Psoas muscle (tissue), 8 donors: ENCODE measurements around the gene JAKMIP1. TPM values are rescaled to one million over a fixed set of nuclear protein-coding genes. Genes with fewer than 3 reads are reported as not detected.

Source experiments
- ATAC-seq, 4 donors: fragments of 200-7000 bp; cut with Tn5 transposase; one replicate each; pipeline ENCODE4 v1.9.1; 2020; ENCODE audit warnings: moderate library complexity in 3 of 4, mild to moderate bottlenecking in 2 of 4
- DNase-seq, 2 donors: peaks; one replicate each; pipeline ENCODE4 v3.0.0-alpha.2; 2020
- H3K27ac ChIP-seq: fragments of 200-600 bp; one replicate; pipeline ENCODE4 v1.8.0; 2022
- H3K27me3 ChIP-seq, 3 donors: fragments of 200-600 bp in 1 of 3; one replicate each; pipeline versions ENCODE4 v1.6.1 to v1.8.0; 2013 to 2022; ENCODE audit warnings: low read length in 2 of 3, mild to moderate bottlenecking in 2 of 3, moderate library complexity in 1 of 3; ENCODE audit not compliant: insufficient read depth in 3 of 3
- H3K36me3 ChIP-seq, 2 donors: fragments of 200-600 bp in 1 of 2; one replicate each; pipeline versions ENCODE4 v1.6.1 to v1.8.0; 2013 to 2022; ENCODE audit warnings: low read depth in 1 of 2, mild to moderate bottlenecking in 1 of 2, moderate library complexity in 1 of 2; ENCODE audit not compliant: insufficient read depth in 1 of 2
- H3K4me1 ChIP-seq: fragments of 200-600 bp; one replicate; pipeline ENCODE4 v1.8.0; 2022
- H3K4me3 ChIP-seq: fragments of 200-600 bp; one replicate; pipeline ENCODE4 v1.8.0; 2022; ENCODE audit warnings: mild to moderate bottlenecking
- H3K9me3 ChIP-seq: fragments of 200-600 bp; one replicate; pipeline ENCODE4 v1.8.0; 2022
- CTCF ChIP-seq: fragments of 200-600 bp; IDR thresholded peaks from one replicate; pipeline ENCODE4 v1.8.0; 2022; ENCODE audit warnings: antibody characterized with exemption
- WGBS, 3 donors: extraction: QIAGEN DNeasy Blood & Tissue Kit; methylation state at CpG; one replicate each; pipeline versions ENCODE4 v1.1.6 to v1.1.7; 2013; 5-methylcytosine and 5-hydroxymethylcytosine counted together
- intact Hi-C, 2 donors: fragments of 100-400 bp; cut with DNase I; formaldehyde crosslinking; loops; one replicate each; pipeline versions ENCODE4 v1.11.0 to v1.14.2; 2022
- polyA plus RNA-seq, 3 donors: library from polyadenylated mRNA; stranded (reverse); fragments of 200-250 nt; gene quantifications; one replicate each; pipeline ENCODE4 v1.2.3, GENCODE V29; 2013
- total RNA-seq, 4 donors: library from RNA; stranded (reverse); fragmentation: NEBNext Ultra II Directional in 2 of 4; extraction: Animal tissue kit (Norgen Biotek cat#: 25700) in 2 of 4; gene quantifications; one replicate each; pipeline versions ENCODE4 v1.2.1 to v1.2.4, GENCODE V29; 2021 to 2023
- donor health status: healthy with polysubstance abuse.
- donor health status: DM: no; HTN: no; CAD: no; lungs with moderate emphysema.
- donor health status: Bipolar disorder and iron deficiency.
- donor health status: healthy.
- donor health status: DM: yes; HTN: yes; CAD: no.
- donor health status: DM: no; HTN: no; CAD: no.
- donor health status: DM: no; HTN: no; CAD: no.
- donor health status: DM: yes; HTN: yes; CAD: no.

Gene JAKMIP1
- total and polyA plus RNA-seq, 7 donors = 0.04 TPM; not detected in 6

GRCh38 chr4:6182376-6183280 is 17.7 kb downstream of the JAKMIP1 start:
- H3K36me3 ChIP-seq = no peaks in the 10 kb centered on the region
- H3K27me3 ChIP-seq = peaks cover 0 to 2% (median 0%) of the 10 kb centered on the region in 3 donors
- no peak for ATAC-seq
- no peaks in the 10 kb centered on the region for H3K4me1 ChIP-seq
- TF ChIP-seq CTCF = no peak
- H3K27ac ChIP-seq = no peak overlapping the region
- intact Hi-C loops = no loop called here
- 71 to 76% (median 74%) methylated on average over 12 of the region's 12 CpGs for WGBS, 3 donors
- no peak overlapping the region for H3K4me3 ChIP-seq
- peaks cover 23% of the 10 kb centered on the region for H3K9me3 ChIP-seq
- DNase-seq = no peak

GRCh38 chr4:6180841-6181631 is 19.3 kb downstream of the JAKMIP1 start:
- intact Hi-C loops = no loop called here
- Histone ChIP-seq H3K27ac (no peak overlapping the region), H3K4me1 (no peaks in the 10 kb centered on the region), H3K4me3 (no peak overlapping the region), H3K27me3 (peaks cover 0 to 2% (median 0%) of the 10 kb centered on the region in 3 donors), H3K9me3 (peaks cover 11% of the 10 kb centered on the region), H3K36me3 (no peaks in the 10 kb centered on the region)
- DNase-seq (no peak), ATAC-seq (no peak)
- 55 to 61% (median 55%) methylated on average over 7 of the region's 7 CpGs for WGBS, 3 donors
- no peak for TF ChIP-seq CTCF

GRCh38 chr4:6179362-6179761 is 21.0 kb downstream of the JAKMIP1 start:
- Histone ChIP-seq H3K27ac (no peak overlapping the region), H3K4me3 (no peak overlapping the region), H3K36me3 (no peaks in the 10 kb centered on the region), H3K4me1 (no peaks in the 10 kb centered on the region), H3K27me3 (peaks cover 0 to 2% (median 0%) of the 10 kb centered on the region in 3 donors), H3K9me3 (peaks cover 5% of the 10 kb centered on the region)
- no peak for TF ChIP-seq CTCF
- WGBS, 3 donors = 73 to 80% (median 79%) methylated on average over 1 of the region's 1 CpG
- intact Hi-C loops = no loop called here
- DNase-seq (no peak), ATAC-seq (no peak)

GRCh38 chr4:6178757-6179156 is 21.6 kb downstream of the JAKMIP1 start:
- peaks cover 0 to 2% (median 0%) of the 10 kb centered on the region in 3 donors for H3K27me3 ChIP-seq
- WGBS, 3 donors = 19 to 37% (median 28%) methylated on average over 4 of the region's 4 CpGs
- no peak for TF ChIP-seq CTCF
- H3K4me3 ChIP-seq = no peak overlapping the region
- DNase-seq (no peak), ATAC-seq (no peak)
- no peak overlapping the region for H3K27ac ChIP-seq
- intact Hi-C loops = no loop called here
- H3K4me1 ChIP-seq = no peaks in the 10 kb centered on the region
- no peaks in the 10 kb centered on the region for H3K36me3 ChIP-seq
- peaks cover 5% of the 10 kb centered on the region for H3K9me3 ChIP-seq
